ENCODE measurements around the gene CLSTN2.
A peak's percentile ranks its signal among the peaks of the same experiment; 100 is the strongest.

DNA sequence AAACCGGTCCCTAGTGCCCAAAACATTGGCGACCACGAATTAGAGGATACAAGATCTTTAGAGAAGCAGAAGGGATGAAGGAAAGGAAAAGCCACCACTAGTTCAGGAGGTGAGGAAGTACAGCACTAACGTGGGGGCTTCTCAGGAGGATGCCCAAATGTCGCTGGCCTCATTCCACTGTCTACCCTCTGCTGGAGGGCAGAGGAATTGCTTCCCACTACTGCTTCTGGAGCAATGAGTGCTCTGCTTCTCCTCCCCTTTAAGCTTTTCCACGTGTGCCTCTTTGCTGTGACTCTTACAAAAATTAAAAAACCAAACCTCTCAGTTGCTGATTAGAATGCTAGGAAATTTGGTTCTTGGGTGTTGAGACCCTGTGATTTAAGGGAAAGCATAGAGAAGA, 281.3 kb downstream of the CLSTN2 start:
- TF ChIP-seq, protein P1, sequence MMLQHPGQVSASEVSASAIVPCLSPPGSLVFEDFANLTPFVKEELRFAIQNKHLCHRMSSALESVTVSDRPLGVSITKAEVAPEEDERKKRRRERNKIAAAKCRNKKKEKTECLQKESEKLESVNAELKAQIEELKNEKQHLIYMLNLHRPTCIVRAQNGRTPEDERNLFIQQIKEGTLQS (IDR thresholded peaks at IDR 0.05) = no peak
- TF ChIP-seq, protein P2, sequence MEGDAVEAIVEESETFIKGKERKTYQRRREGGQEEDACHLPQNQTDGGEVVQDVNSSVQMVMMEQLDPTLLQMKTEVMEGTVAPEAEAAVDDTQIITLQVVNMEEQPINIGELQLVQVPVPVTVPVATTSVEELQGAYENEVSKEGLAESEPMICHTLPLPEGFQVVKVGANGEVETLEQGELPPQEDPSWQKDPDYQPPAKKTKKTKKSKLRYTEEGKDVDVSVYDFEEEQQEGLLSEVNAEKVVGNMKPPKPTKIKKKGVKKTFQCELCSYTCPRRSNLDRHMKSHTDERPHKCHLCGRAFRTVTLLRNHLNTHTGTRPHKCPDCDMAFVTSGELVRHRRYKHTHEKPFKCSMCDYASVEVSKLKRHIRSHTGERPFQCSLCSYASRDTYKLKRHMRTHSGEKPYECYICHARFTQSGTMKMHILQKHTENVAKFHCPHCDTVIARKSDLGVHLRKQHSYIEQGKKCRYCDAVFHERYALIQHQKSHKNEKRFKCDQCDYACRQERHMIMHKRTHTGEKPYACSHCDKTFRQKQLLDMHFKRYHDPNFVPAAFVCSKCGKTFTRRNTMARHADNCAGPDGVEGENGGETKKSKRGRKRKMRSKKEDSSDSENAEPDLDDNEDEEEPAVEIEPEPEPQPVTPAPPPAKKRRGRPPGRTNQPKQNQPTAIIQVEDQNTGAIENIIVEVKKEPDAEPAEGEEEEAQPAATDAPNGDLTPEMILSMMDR (IDR thresholded peaks at IDR 0.05; ENCODE audit: low read depth, low read length, missing input control) = peak; percentile 44
- TF ChIP-seq FOXA1 (IDR thresholded peaks at IDR 0.05) = no peak
- TF ChIP-seq, protein P3, sequence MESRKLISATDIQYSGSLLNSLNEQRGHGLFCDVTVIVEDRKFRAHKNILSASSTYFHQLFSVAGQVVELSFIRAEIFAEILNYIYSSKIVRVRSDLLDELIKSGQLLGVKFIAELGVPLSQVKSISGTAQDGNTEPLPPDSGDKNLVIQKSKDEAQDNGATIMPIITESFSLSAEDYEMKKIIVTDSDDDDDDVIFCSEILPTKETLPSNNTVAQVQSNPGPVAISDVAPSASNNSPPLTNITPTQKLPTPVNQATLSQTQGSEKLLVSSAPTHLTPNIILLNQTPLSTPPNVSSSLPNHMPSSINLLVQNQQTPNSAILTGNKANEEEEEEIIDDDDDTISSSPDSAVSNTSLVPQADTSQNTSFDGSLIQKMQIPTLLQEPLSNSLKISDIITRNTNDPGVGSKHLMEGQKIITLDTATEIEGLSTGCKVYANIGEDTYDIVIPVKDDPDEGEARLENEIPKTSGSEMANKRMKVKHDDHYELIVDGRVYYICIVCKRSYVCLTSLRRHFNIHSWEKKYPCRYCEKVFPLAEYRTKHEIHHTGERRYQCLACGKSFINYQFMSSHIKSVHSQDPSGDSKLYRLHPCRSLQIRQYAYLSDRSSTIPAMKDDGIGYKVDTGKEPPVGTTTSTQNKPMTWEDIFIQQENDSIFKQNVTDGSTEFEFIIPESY (IDR thresholded peaks at IDR 0.05) = no peak
- no peak for TF ChIP-seq RXRA (IDR thresholded peaks at IDR 0.05)
- TF ChIP-seq RAD21 (IDR thresholded peaks at IDR 0.05) = peak; percentile 24 to 54
- TF ChIP-seq, protein P4, sequence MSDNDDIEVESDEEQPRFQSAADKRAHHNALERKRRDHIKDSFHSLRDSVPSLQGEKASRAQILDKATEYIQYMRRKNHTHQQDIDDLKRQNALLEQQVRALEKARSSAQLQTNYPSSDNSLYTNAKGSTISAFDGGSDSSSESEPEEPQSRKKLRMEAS (IDR thresholded peaks at IDR 0.05) = no peak
- TF ChIP-seq EGR1 (IDR thresholded peaks at IDR 0.05; ENCODE audit: low read depth in 2 of 2) = no peak
- TF ChIP-seq, protein P5, sequence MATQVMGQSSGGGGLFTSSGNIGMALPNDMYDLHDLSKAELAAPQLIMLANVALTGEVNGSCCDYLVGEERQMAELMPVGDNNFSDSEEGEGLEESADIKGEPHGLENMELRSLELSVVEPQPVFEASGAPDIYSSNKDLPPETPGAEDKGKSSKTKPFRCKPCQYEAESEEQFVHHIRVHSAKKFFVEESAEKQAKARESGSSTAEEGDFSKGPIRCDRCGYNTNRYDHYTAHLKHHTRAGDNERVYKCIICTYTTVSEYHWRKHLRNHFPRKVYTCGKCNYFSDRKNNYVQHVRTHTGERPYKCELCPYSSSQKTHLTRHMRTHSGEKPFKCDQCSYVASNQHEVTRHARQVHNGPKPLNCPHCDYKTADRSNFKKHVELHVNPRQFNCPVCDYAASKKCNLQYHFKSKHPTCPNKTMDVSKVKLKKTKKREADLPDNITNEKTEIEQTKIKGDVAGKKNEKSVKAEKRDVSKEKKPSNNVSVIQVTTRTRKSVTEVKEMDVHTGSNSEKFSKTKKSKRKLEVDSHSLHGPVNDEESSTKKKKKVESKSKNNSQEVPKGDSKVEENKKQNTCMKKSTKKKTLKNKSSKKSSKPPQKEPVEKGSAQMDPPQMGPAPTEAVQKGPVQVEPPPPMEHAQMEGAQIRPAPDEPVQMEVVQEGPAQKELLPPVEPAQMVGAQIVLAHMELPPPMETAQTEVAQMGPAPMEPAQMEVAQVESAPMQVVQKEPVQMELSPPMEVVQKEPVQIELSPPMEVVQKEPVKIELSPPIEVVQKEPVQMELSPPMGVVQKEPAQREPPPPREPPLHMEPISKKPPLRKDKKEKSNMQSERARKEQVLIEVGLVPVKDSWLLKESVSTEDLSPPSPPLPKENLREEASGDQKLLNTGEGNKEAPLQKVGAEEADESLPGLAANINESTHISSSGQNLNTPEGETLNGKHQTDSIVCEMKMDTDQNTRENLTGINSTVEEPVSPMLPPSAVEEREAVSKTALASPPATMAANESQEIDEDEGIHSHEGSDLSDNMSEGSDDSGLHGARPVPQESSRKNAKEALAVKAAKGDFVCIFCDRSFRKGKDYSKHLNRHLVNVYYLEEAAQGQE (IDR thresholded peaks at IDR 0.05) = no peak
- no peak for TF ChIP-seq GABPA (IDR thresholded peaks at IDR 0.05 in 1 of 2, conservative IDR thresholded peaks at IDR 0.05 in 1 of 2)
- TF ChIP-seq TAF1 (conservative IDR thresholded peaks at IDR 0.05) = no peak
- TF ChIP-seq JUND (IDR thresholded peaks at IDR 0.05) = no peak
- no peak for TF ChIP-seq YY1 (IDR thresholded peaks at IDR 0.05)
- TF ChIP-seq SP1 (IDR thresholded peaks at IDR 0.05) = no peak
